Uterus (tissue), 4 donors: Measurements from ENCODE around the gene UNC13A. TPM values are rescaled to one million over a fixed set of nuclear protein-coding genes. Genes with fewer than 3 reads are reported as not detected.

Experiments used
- DNase-seq, 2 donors: peaks; one replicate each; pipeline ENCODE4 v3.0.0-alpha.2; 2019 to 2020
- H3K27ac ChIP-seq, 2 donors: fragments of 200-600 bp; sonication (generic); 1 replicate in 1 of 2; 2 replicates in 1 of 2; pipeline ENCODE4 v1.5.1; 2016 to 2018
- H3K27me3 ChIP-seq, 2 donors: fragments of 200-600 bp; sonication (generic); one replicate each; pipeline ENCODE4 v1.5.1; 2018 to 2019; ENCODE audit warnings: control low read depth in 1 of 2
- H3K36me3 ChIP-seq, 2 donors: fragments of 200-600 bp; sonication (generic); one replicate each; pipeline ENCODE4 v1.5.1; 2019; ENCODE audit warnings: control low read depth in 1 of 2
- H3K4me1 ChIP-seq, 2 donors: fragments of 200-600 bp; sonication (generic); one replicate each; pipeline ENCODE4 v1.5.1; 2018 to 2019; ENCODE audit warnings: control low read depth in 1 of 2
- H3K4me3 ChIP-seq, 2 donors: fragments of 200-600 bp; sonication (generic); 1 replicate in 1 of 2; 2 replicates in 1 of 2; pipeline ENCODE4 v1.5.1; 2018 to 2019; ENCODE audit warnings: mild to moderate bottlenecking in 1 of 2
- H3K9me3 ChIP-seq, 2 donors: fragments of 200-600 bp; sonication (generic); one replicate each; pipeline ENCODE4 v1.5.1; 2019; ENCODE audit warnings: control low read depth in 1 of 2
- POLR2A ChIP-seq, 2 donors: fragments of 450-650 bp; IDR thresholded peaks; one replicate each; pipeline ENCODE4 v1.6.1; 2016; ENCODE audit warnings: antibody characterized with exemption in 2 of 2, mild to moderate bottlenecking in 1 of 2, moderate library complexity in 1 of 2
- intact Hi-C: fragments of 100-400 bp; cut with DNase I; formaldehyde crosslinking; loops from one replicate; pipeline ENCODE4 v1.15.1; 2023; ENCODE audit warnings: low total_unique reads
- total RNA-seq, 4 donors: library from RNA; depleted of rRNA in 3 of 4; stranded (reverse); fragments of >200 nt in 3 of 4; gene quantifications; one replicate each; pipeline versions ENCODE4 v1.1.0 to v1.2.4, GENCODE V29; 2014 to 2023
- TF ChIP-seq, protein P1 (sequence below), 4 experiments: fragments of 200-600 bp in 2 of 4; fragments of 450-650 bp in 2 of 4; sonication (generic) in 2 of 4; IDR thresholded peaks; one replicate each; pipeline ENCODE4 v1.5.1; 2016 to 2019; ENCODE audit warnings: antibody characterized with exemption in 4 of 4, mild to moderate bottlenecking in 2 of 4, moderate library complexity in 1 of 4
- donor health status: DM: yes; HTN: yes; CAD: no.

UNC13A gene
- total RNA-seq, 4 donors from 2014 or later, result 0.21 to 0.35 (median 0.29) TPM; not detected in 1

- DNase-seq, result no peak
- Histone ChIP-seq H3K4me1 (no peaks in the 10 kb centered on the region), H3K4me3 (no peak overlapping the region), H3K27me3 (no peaks in the 10 kb centered on the region), H3K9me3 (peaks cover 0 to 6% of the 10 kb centered on the region in 2 donors), H3K36me3 (no peaks in the 10 kb centered on the region), H3K27ac (no peak overlapping the region)
- TF ChIP-seq, protein P1, sequence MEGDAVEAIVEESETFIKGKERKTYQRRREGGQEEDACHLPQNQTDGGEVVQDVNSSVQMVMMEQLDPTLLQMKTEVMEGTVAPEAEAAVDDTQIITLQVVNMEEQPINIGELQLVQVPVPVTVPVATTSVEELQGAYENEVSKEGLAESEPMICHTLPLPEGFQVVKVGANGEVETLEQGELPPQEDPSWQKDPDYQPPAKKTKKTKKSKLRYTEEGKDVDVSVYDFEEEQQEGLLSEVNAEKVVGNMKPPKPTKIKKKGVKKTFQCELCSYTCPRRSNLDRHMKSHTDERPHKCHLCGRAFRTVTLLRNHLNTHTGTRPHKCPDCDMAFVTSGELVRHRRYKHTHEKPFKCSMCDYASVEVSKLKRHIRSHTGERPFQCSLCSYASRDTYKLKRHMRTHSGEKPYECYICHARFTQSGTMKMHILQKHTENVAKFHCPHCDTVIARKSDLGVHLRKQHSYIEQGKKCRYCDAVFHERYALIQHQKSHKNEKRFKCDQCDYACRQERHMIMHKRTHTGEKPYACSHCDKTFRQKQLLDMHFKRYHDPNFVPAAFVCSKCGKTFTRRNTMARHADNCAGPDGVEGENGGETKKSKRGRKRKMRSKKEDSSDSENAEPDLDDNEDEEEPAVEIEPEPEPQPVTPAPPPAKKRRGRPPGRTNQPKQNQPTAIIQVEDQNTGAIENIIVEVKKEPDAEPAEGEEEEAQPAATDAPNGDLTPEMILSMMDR (IDR thresholded peaks at IDR 0.05), result no peak
- TF ChIP-seq POLR2A (IDR thresholded peaks at IDR 0.05), result no peak
- intact Hi-C loops, result no loop called here
These were observed 70.4 kb downstream of the UNC13A start for GRCh38 chr19:17617807-17618192.

DNA sequence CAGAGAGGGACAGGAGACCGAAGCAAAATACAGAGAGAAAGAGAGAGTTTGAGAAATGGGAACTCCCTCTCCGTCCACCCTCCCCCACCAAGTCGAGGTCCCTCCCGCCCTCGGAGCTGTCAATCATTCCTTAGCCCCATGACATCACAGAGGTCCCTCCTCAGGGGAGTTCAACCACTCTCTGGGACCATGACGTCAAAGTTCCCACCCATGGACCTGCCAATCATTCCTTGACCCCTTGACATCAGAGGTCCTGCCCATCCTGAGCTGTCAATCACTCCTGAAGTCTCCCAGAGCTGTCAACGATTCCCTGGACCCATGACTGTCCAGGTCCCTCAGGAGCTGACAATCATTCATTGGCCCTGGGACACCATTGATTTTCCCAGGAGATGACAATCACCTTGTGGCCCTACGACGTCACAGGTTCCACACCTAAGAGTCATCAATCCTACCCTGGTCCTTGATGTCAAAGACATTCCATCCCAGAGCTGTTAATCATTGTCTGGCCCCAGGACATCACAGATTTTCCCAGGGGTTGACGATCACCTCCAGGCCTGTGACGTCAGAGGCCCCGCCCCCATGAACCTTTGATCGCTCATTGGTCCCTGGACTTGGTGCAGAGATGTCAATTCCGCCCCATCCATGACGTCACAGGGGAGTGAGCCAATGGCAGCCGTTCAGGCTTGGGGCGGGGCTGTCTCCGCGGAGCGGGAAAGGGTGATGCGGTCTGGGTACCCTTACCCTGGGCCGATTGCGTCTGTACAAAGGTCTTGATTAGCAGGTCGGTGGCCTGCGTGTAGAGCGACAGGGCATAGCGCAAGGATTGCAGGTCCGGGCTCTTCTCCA lies 71.0 kb downstream of the UNC13A start:
- no peak for TF ChIP-seq POLR2A (IDR thresholded peaks at IDR 0.05)
- TF ChIP-seq, protein P1 (IDR thresholded peaks at IDR 0.05), result no peak
- no peak overlapping the region for H3K4me3 ChIP-seq

DNA sequence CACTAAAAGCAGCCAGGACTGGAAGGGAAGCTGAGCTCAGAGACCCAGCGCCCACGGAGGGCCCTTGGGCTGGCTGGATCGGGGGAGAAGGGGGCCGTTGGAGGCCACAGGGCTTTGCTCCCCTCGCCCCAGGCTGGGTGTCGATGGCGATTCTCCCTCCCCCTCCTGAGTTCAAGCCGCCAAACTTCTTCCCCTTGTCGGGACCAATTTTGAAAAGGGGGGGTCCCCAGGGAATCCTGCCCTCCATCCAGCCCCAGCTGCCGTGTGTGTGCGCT lies 71.5 kb downstream of the UNC13A start:
- intact Hi-C loops, result no loop called here
- Histone ChIP-seq H3K27ac (no peak overlapping the region), H3K4me1 (no peaks in the 10 kb centered on the region), H3K4me3 (no peak overlapping the region), H3K9me3 (no peaks in the 10 kb centered on the region), H3K27me3 (no peaks in the 10 kb centered on the region), H3K36me3 (no peaks in the 10 kb centered on the region)
- no peak for DNase-seq
- TF ChIP-seq, protein P1 (IDR thresholded peaks at IDR 0.05), result no peak
- no peak for TF ChIP-seq POLR2A (IDR thresholded peaks at IDR 0.05)

More for the DNA sequence above, 71.0 kb downstream of the UNC13A start:
- Histone ChIP-seq H3K27ac (no peak overlapping the region), H3K27me3 (no peaks in the 10 kb centered on the region), H3K36me3 (no peaks in the 10 kb centered on the region), H3K9me3 (peaks cover 0 to 4% of the 10 kb centered on the region in 2 donors), H3K4me1 (no peaks in the 10 kb centered on the region)
- no peak for DNase-seq
- intact Hi-C loops, result no loop called here

DNA sequence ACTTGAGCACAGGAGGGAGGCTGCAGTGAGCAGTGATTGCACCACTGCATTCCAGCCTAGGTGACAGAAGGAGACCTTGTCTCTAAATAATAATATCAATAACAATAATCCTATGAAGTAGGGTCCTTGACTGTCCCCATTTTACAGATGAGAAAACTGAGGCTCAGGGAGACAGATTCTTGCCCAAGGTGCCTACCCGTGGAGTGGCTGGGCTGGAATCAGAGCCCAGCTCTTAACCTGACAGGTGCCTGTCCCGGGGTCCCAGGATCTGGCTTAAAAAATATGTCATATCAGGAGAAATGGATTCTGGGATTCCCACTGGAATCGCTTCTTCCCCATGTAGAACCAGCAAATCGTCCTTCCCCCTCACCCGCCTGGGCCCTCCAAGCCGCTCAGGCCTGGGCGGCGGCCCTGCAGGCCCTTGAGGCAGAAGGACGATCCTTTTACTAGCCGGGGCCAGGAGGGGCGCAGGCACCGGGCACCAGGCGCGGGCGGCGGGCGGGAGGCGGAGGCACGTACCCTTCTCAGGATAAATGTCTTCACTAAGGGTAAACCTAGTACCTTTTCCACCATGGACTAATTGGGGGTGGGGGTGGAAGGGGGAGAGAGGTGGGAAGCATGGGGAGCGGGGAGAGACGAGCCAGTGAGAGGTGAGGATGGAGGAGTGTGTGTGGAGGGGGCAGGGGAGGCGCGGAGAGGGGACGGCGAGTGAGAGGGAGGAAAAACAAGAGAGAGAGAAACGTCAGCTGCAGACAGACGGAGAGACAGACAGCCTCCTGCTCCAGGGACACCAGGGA lies 72.1 kb downstream of the UNC13A start:
- no peaks in the 10 kb centered on the region for H3K36me3 ChIP-seq
- no peaks in the 10 kb centered on the region for H3K9me3 ChIP-seq
- H3K4me1 ChIP-seq, result no peaks in the 10 kb centered on the region
- intact Hi-C loops, result no loop called here
- H3K4me3 ChIP-seq, result no peak overlapping the region
- DNase-seq, result no peak
- TF ChIP-seq POLR2A (IDR thresholded peaks at IDR 0.05), result no peak
- TF ChIP-seq, protein P1 (IDR thresholded peaks at IDR 0.05), result no peak
- H3K27me3 ChIP-seq, result no peaks in the 10 kb centered on the region
- no peak overlapping the region for H3K27ac ChIP-seq

DNA sequence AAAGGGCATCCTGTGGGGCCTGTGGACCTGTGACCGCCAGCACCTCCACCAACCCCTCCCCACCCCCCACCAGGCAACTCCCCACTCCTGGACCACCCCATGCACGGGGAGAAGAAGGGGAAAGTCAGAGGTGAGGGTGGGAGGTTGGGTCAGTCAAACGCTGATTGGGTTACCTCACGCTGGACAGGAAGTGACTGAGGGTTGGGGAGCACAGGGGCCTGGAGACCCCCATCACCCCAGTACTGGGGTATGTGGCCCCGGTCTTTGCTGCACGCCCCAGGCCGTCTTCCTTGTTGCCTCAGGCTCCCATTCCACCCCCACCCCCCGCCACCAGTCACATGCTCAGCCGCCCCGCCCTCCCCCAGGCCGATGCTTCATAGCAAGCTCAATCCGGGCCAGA lies 73.7 kb downstream of the UNC13A start:
- Histone ChIP-seq H3K36me3 (no peaks in the 10 kb centered on the region), H3K9me3 (no peaks in the 10 kb centered on the region), H3K27ac (no peak overlapping the region), H3K4me1 (no peaks in the 10 kb centered on the region), H3K4me3 (no peak overlapping the region), H3K27me3 (no peaks in the 10 kb centered on the region)
- TF ChIP-seq, protein P1 (IDR thresholded peaks at IDR 0.05), result no peak
- no peak for TF ChIP-seq POLR2A (IDR thresholded peaks at IDR 0.05)
- intact Hi-C loops, result no loop called here
- DNase-seq, result no peak
